PC-3 (cell line): ENCODE measurements around the gene OLFM2.

Experiments
- EZH2phosphoT487 ChIP-seq: fragments of 300-600 bp; sonication (generic); IDR thresholded peaks from 2 replicates; pipeline ENCODE4 v1.6.1; 2018; ENCODE audit warnings: mild to moderate bottlenecking, antibody characterized with exemption, low read length, borderline replicate concordance
- TF ChIP-seq, protein P1 (sequence below): fragments of 300-600 bp; sonication (generic); conservative IDR thresholded peaks from 2 replicates; pipeline ENCODE4 v1.5.1; 2017; ENCODE audit warnings: antibody characterized with exemption, low read depth, mild to moderate bottlenecking, low read length

DNA sequence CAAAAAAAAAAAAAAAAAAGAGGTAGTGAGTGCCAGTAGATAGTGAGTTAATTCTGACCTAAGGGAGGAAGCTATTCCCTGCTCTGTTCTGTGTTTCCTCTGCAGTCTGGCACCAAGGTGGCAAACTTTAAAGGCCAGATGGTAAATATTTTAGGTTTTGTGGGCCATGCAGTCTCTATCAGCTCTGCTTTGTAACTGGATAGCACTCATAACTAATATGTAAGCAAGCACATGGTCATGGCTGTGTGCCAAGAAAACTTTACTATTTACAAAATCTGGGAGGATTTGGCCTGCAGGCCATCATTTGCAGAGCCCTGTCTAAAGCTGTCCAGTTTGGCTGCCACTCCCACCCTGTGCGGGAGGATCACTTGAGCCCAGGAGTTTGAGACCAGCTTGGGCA lies 96.9 kb downstream of the OLFM2 start:
- TF ChIP-seq, protein P1, sequence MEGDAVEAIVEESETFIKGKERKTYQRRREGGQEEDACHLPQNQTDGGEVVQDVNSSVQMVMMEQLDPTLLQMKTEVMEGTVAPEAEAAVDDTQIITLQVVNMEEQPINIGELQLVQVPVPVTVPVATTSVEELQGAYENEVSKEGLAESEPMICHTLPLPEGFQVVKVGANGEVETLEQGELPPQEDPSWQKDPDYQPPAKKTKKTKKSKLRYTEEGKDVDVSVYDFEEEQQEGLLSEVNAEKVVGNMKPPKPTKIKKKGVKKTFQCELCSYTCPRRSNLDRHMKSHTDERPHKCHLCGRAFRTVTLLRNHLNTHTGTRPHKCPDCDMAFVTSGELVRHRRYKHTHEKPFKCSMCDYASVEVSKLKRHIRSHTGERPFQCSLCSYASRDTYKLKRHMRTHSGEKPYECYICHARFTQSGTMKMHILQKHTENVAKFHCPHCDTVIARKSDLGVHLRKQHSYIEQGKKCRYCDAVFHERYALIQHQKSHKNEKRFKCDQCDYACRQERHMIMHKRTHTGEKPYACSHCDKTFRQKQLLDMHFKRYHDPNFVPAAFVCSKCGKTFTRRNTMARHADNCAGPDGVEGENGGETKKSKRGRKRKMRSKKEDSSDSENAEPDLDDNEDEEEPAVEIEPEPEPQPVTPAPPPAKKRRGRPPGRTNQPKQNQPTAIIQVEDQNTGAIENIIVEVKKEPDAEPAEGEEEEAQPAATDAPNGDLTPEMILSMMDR: no peak
- TF ChIP-seq EZH2phosphoT487: no peak
